ENCODE data around the gene MIER2.

- TF ChIP-seq, protein P1, sequence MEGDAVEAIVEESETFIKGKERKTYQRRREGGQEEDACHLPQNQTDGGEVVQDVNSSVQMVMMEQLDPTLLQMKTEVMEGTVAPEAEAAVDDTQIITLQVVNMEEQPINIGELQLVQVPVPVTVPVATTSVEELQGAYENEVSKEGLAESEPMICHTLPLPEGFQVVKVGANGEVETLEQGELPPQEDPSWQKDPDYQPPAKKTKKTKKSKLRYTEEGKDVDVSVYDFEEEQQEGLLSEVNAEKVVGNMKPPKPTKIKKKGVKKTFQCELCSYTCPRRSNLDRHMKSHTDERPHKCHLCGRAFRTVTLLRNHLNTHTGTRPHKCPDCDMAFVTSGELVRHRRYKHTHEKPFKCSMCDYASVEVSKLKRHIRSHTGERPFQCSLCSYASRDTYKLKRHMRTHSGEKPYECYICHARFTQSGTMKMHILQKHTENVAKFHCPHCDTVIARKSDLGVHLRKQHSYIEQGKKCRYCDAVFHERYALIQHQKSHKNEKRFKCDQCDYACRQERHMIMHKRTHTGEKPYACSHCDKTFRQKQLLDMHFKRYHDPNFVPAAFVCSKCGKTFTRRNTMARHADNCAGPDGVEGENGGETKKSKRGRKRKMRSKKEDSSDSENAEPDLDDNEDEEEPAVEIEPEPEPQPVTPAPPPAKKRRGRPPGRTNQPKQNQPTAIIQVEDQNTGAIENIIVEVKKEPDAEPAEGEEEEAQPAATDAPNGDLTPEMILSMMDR (IDR thresholded peaks at IDR 0.05 in 8 of 11, conservative IDR thresholded peaks at IDR 0.05 in 3 of 11) = no peak
- TF ChIP-seq POLR2AphosphoS5 (IDR thresholded peaks at IDR 0.05) = no peak
Observed at GRCh38 chr19:389255-389934, 44.8 kb upstream of the MIER2 start.
